NCI-H1092 treated with DMSO at 0.1 percent for 48 hours (cell line): ENCODE data around the gene PIK3C2G.

ENCODE experiments used
- DNase-seq: peaks from one replicate; lab custom pipeline; 2025; lab: John Stamatoyannopoulos, UW

PIK3C2G gene

GRCh38 chr12:18280728-18281127 lies 19.4 kb downstream of the PIK3C2G start:
- DNase-seq, result no peak

GRCh38 chr12:18281941-18282340 lies 20.6 kb downstream of the PIK3C2G start:
- no peak for DNase-seq

- DNase-seq, result no peak
These were observed 22.5 kb downstream of the PIK3C2G start for GRCh38 chr12:18283831-18284230.

GRCh38 chr12:18284386-18284785 lies 23.1 kb downstream of the PIK3C2G start:
- no peak for DNase-seq

GRCh38 chr12:18285161-18285560 lies 23.8 kb downstream of the PIK3C2G start:
- no peak for DNase-seq

GRCh38 chr12:18290386-18290785 lies 29.1 kb downstream of the PIK3C2G start:
- no peak for DNase-seq

- no peak for DNase-seq
These were observed 33.6 kb downstream of the PIK3C2G start for GRCh38 chr12:18294889-18295288.

- DNase-seq, result no peak
These were observed 35.0 kb downstream of the PIK3C2G start for GRCh38 chr12:18296201-18296908.

GRCh38 chr12:18296909-18297280 lies 35.6 kb downstream of the PIK3C2G start:
- no peak for DNase-seq

GRCh38 chr12:18297902-18298301 lies 36.6 kb downstream of the PIK3C2G start:
- DNase-seq, result no peak

- no peak for DNase-seq
These were observed 41.6 kb downstream of the PIK3C2G start for GRCh38 chr12:18302809-18303430.

- no peak for DNase-seq
These were observed 43.3 kb downstream of the PIK3C2G start for GRCh38 chr12:18304609-18305008.

GRCh38 chr12:18306311-18306710 lies 45.0 kb downstream of the PIK3C2G start:
- no peak for DNase-seq

GRCh38 chr12:18313306-18313705 lies 52.0 kb downstream of the PIK3C2G start:
- DNase-seq, result no peak

GRCh38 chr12:18320036-18320617 lies 58.8 kb downstream of the PIK3C2G start:
- DNase-seq, result peak; percentile 10

- no peak for DNase-seq
These were observed 59.7 kb downstream of the PIK3C2G start for GRCh38 chr12:18320976-18321375.

- no peak for DNase-seq
These were observed 61.8 kb downstream of the PIK3C2G start for GRCh38 chr12:18323159-18323558.

- no peak for DNase-seq
These were observed 65.7 kb downstream of the PIK3C2G start for GRCh38 chr12:18327036-18327435.

- no peak for DNase-seq
These were observed 70.9 kb downstream of the PIK3C2G start for GRCh38 chr12:18332173-18332572.

GRCh38 chr12:18339633-18340032 lies 78.3 kb downstream of the PIK3C2G start:
- DNase-seq, result no peak

- DNase-seq, result no peak
These were observed 78.9 kb downstream of the PIK3C2G start for GRCh38 chr12:18340186-18340585.

GRCh38 chr12:18340786-18341185 lies 79.5 kb downstream of the PIK3C2G start:
- no peak for DNase-seq

- no peak for DNase-seq
These were observed 82.4 kb downstream of the PIK3C2G start for GRCh38 chr12:18343708-18344107.
